HEK293 (cell line): ENCODE measurements around the gene PCBP2.

ENCODE experiments used
- CTCF ChIA-PET: fragments of 350-600 bp; formaldehyde crosslinking; extraction: SDS; loops from one replicate; lab custom pipeline; 2021; ENCODE audit warnings: antibody characterized with exemption; lab: Yijun Ruan, JAX
- POLR2A ChIA-PET: fragments of 300-600 bp; formaldehyde crosslinking; extraction: SDS; loops from one replicate; lab custom pipeline; 2020; ENCODE audit warnings: antibody characterized with exemption, inconsistent platforms; lab: Yijun Ruan, JAX
- H3K27ac ChIP-seq: fragments of 200-500 bp; sonication (Bioruptor generic); 2 replicates; pipeline ENCODE4 v1.5.1; 2014; ENCODE audit warnings: low read depth, low read length, control low read depth, inconsistent platforms; ENCODE audit errors: extremely low read depth
- H3K36me3 ChIP-seq, 2 experiments: fragments of 200-500 bp in 1 of 2; sonication (Bioruptor generic) in 1 of 2; 1 replicate in 1 of 2; 2 replicates in 1 of 2; pipeline ENCODE4 v1.5.1; 2014 to 2017; ENCODE audit warnings: inconsistent platforms in 2 of 2, low read length in 2 of 2; ENCODE audit not compliant: control insufficient read depth in 2 of 2, insufficient read depth in 1 of 2
- H3K4me1 ChIP-seq: fragments of 200-500 bp; sonication (Bioruptor generic); 2 replicates; pipeline ENCODE4 v1.5.1; 2014; ENCODE audit warnings: mild to moderate bottlenecking, low read length, inconsistent platforms; ENCODE audit not compliant: control insufficient read depth, insufficient read depth
- H3K4me3 ChIP-seq: 2 replicates; pipeline ENCODE4 v1.5.1; 2011; ENCODE audit warnings: low read depth, mild to moderate bottlenecking, control low read depth, low read length, moderate library complexity
- H3K9me3 ChIP-seq: fragments of 200-500 bp; sonication (Bioruptor generic); 2 replicates; pipeline ENCODE4 v1.5.1; 2014; ENCODE audit warnings: low read depth, low read length, inconsistent platforms; ENCODE audit not compliant: control insufficient read depth, insufficient read depth
- GLI2 ChIP-seq: fragments of 450-650 bp; formaldehyde crosslinking; IDR thresholded peaks from 2 replicates; pipeline ENCODE4; 2017; ENCODE audit warnings: missing biosample characterization, missing genetic modification characterization, low read depth, borderline replicate concordance
- GLIS1 ChIP-seq: fragments of 450-650 bp; formaldehyde crosslinking; IDR thresholded peaks from 2 replicates; pipeline ENCODE4 v1.5.1; 2016; ENCODE audit warnings: missing biosample characterization, missing genetic modification characterization
- HOXC10 ChIP-seq: sonication (generic); formaldehyde crosslinking; IDR thresholded peaks from 2 replicates; pipeline ENCODE4 v1.8.1; 2023; ENCODE audit warnings: mild to moderate bottlenecking, missing genetic modification reagents
- PRDM2 ChIP-seq: fragments of 450-650 bp; formaldehyde crosslinking; IDR thresholded peaks from 2 replicates; pipeline ENCODE4 v1.5.1; 2016; ENCODE audit warnings: missing biosample characterization, missing genetic modification characterization, borderline replicate concordance
- ZEB2 ChIP-seq: fragments of 450-650 bp; formaldehyde crosslinking; IDR thresholded peaks from 2 replicates; pipeline ENCODE4 v1.5.1; 2016; ENCODE audit warnings: missing biosample characterization, missing genetic modification characterization
- ZNF157 ChIP-seq: fragments of 450-650 bp; formaldehyde crosslinking; IDR thresholded peaks from 2 replicates; pipeline ENCODE4 v1.5.1; 2016; ENCODE audit warnings: missing biosample characterization, missing genetic modification characterization
- ZNF16 ChIP-seq: fragments of 450-650 bp; formaldehyde crosslinking; IDR thresholded peaks from 2 replicates; pipeline ENCODE4 v1.5.1; 2016; ENCODE audit warnings: low read depth, missing biosample characterization, missing genetic modification characterization
- ZNF2 ChIP-seq: fragments of 450-650 bp; formaldehyde crosslinking; IDR thresholded peaks from 2 replicates; pipeline ENCODE4 v1.5.1; 2016; ENCODE audit warnings: missing biosample characterization, missing genetic modification characterization
- ZNF311 ChIP-seq: fragments of 450-650 bp; formaldehyde crosslinking; IDR thresholded peaks from 2 replicates; pipeline ENCODE4 v1.5.1; 2017; ENCODE audit warnings: missing biosample characterization, missing genetic modification characterization, borderline replicate concordance
- ZNF324 ChIP-seq: fragments of 450-650 bp; formaldehyde crosslinking; IDR thresholded peaks from 2 replicates; pipeline ENCODE4 v1.5.1; 2016; ENCODE audit warnings: missing biosample characterization, missing genetic modification characterization
- ZNF350 ChIP-seq: fragments of 450-650 bp; formaldehyde crosslinking; IDR thresholded peaks from 2 replicates; pipeline ENCODE4 v1.5.0; 2017; ENCODE audit warnings: missing biosample characterization, mild to moderate bottlenecking, missing genetic modification characterization
- ZNF521 ChIP-seq: fragments of 450-650 bp; formaldehyde crosslinking; IDR thresholded peaks from 2 replicates; pipeline ENCODE4 v1.5.1; 2017; ENCODE audit warnings: missing biosample characterization, mild to moderate bottlenecking, missing genetic modification characterization
- ZNF596 ChIP-seq: fragments of 450-650 bp; IDR thresholded peaks from 2 replicates; pipeline ENCODE4 v1.5.0; 2018; ENCODE audit warnings: missing biosample characterization, mild to moderate bottlenecking, missing genetic modification characterization, moderate library complexity
- ZNF600 ChIP-seq: fragments of 450-650 bp; formaldehyde crosslinking; IDR thresholded peaks from 2 replicates; pipeline ENCODE4 v1.5.1; 2016; ENCODE audit warnings: missing biosample characterization, missing genetic modification characterization
- ZNF626 ChIP-seq: fragments of 450-650 bp; sonication (Bioruptor Pico); formaldehyde crosslinking; IDR thresholded peaks from 2 replicates; pipeline ENCODE4 v1.5.1; 2018; ENCODE audit warnings: missing biosample characterization, missing genetic modification characterization, inconsistent platforms
- ZNF629 ChIP-seq: fragments of 450-650 bp; formaldehyde crosslinking; IDR thresholded peaks from 2 replicates; pipeline ENCODE4 v1.5.1; 2017; ENCODE audit warnings: missing biosample characterization, missing genetic modification characterization
- ZNF645 ChIP-seq: fragments of 450-650 bp; formaldehyde crosslinking; IDR thresholded peaks from 2 replicates; pipeline ENCODE4; 2016; ENCODE audit warnings: missing biosample characterization, missing genetic modification characterization
- ZNF707 ChIP-seq: fragments of 450-650 bp; formaldehyde crosslinking; IDR thresholded peaks from 2 replicates; pipeline ENCODE4 v1.5.1; 2016; ENCODE audit warnings: missing biosample characterization, missing genetic modification characterization
- ZNF76 ChIP-seq: fragments of 450-650 bp; formaldehyde crosslinking; IDR thresholded peaks from 2 replicates; pipeline ENCODE4; 2016; ENCODE audit warnings: low read depth, missing biosample characterization, missing genetic modification characterization, borderline replicate concordance
- ZSCAN18 ChIP-seq: fragments of 450-650 bp; formaldehyde crosslinking; IDR thresholded peaks from 2 replicates; pipeline ENCODE4 v1.5.1; 2016; ENCODE audit warnings: missing biosample characterization, missing genetic modification characterization
- TF ChIP-seq, protein P1 (sequence below): fragments of 450-650 bp; formaldehyde crosslinking; IDR thresholded peaks from 2 replicates; pipeline ENCODE4 v1.5.1; 2016; ENCODE audit warnings: missing biosample characterization, missing genetic modification characterization
- TF ChIP-seq, protein P2 (sequence below): fragments of 450-650 bp; formaldehyde crosslinking; IDR thresholded peaks from 2 replicates; pipeline ENCODE4 v1.5.1; 2017; ENCODE audit warnings: missing biosample characterization, missing genetic modification characterization
- TF ChIP-seq, protein P3 (sequence below): fragments of 450-650 bp; formaldehyde crosslinking; IDR thresholded peaks from 2 replicates; pipeline ENCODE4 v1.5.1; 2016; ENCODE audit warnings: missing biosample characterization, missing genetic modification characterization, borderline replicate concordance

The PCBP2 gene

GRCh38 chr12:53474819-53475218 lies 22.9 kb downstream of the PCBP2 start:
- Histone ChIP-seq H3K4me3 (no peak overlapping the region), H3K4me1 (no peaks in the 10 kb centered on the region), H3K36me3 (peaks cover 93 to 98% of the 10 kb centered on the region in 2 experiments), H3K9me3 (no peaks in the 10 kb centered on the region), H3K27ac (no peak overlapping the region; the same call in 1 of the 2 replicates)
- ChIA-PET POLR2A (interaction anchor here (0.6 to 4.1 kb wide), 7 partner anchors 9 to 87 kb away, joined by 3 to 23 read pairs (median 3); partner anchors contain the start of gene TARBP2), CTCF (interaction anchor here (0.5 to 4.6 kb wide), 8 partner anchors 15 to 207 kb away, joined by 3 to 25 read pairs (median 4); partner anchors contain the start of gene AAAS)
- TF ChIP-seq ZEB2 (tag by site-specific recombination) = no peak
- no peak for TF ChIP-seq ZNF311
- TF ChIP-seq ZNF707 (tag by site-specific recombination) = no peak
- no peak for TF ChIP-seq ZNF645 (tag by site-specific recombination)
- TF ChIP-seq ZNF600 = peak; percentile 68; the same call in 1 of the 2 replicates
- no peak for TF ChIP-seq ZNF596 (tag by site-specific recombination)
- TF ChIP-seq ZNF157 (tag by site-specific recombination) = no peak
- TF ChIP-seq ZSCAN18 (tag by site-specific recombination) = no peak
- TF ChIP-seq GLIS1 (tag by site-specific recombination) = no peak
- TF ChIP-seq, protein P1, sequence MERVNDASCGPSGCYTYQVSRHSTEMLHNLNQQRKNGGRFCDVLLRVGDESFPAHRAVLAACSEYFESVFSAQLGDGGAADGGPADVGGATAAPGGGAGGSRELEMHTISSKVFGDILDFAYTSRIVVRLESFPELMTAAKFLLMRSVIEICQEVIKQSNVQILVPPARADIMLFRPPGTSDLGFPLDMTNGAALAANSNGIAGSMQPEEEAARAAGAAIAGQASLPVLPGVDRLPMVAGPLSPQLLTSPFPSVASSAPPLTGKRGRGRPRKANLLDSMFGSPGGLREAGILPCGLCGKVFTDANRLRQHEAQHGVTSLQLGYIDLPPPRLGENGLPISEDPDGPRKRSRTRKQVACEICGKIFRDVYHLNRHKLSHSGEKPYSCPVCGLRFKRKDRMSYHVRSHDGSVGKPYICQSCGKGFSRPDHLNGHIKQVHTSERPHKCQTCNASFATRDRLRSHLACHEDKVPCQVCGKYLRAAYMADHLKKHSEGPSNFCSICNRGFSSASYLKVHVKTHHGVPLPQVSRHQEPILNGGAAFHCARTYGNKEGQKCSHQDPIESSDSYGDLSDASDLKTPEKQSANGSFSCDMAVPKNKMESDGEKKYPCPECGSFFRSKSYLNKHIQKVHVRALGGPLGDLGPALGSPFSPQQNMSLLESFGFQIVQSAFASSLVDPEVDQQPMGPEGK (tag by site-specific recombination) = no peak
- no peak for TF ChIP-seq ZNF521 (tag by site-specific recombination)
- no peak for TF ChIP-seq ZNF324
- TF ChIP-seq PRDM2 = no peak
- no peak for TF ChIP-seq GLI2 (tag by site-specific recombination)
- TF ChIP-seq, protein P2, sequence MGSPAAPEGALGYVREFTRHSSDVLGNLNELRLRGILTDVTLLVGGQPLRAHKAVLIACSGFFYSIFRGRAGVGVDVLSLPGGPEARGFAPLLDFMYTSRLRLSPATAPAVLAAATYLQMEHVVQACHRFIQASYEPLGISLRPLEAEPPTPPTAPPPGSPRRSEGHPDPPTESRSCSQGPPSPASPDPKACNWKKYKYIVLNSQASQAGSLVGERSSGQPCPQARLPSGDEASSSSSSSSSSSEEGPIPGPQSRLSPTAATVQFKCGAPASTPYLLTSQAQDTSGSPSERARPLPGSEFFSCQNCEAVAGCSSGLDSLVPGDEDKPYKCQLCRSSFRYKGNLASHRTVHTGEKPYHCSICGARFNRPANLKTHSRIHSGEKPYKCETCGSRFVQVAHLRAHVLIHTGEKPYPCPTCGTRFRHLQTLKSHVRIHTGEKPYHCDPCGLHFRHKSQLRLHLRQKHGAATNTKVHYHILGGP (tag by site-specific recombination) = no peak
- no peak for TF ChIP-seq ZNF76
- no peak for TF ChIP-seq ZNF16 (tag by site-specific recombination)
- TF ChIP-seq ZNF626 (tag by site-specific recombination) = no peak
- no peak for TF ChIP-seq HOXC10 (CRISPR knock-in tag)
- TF ChIP-seq, protein P3, sequence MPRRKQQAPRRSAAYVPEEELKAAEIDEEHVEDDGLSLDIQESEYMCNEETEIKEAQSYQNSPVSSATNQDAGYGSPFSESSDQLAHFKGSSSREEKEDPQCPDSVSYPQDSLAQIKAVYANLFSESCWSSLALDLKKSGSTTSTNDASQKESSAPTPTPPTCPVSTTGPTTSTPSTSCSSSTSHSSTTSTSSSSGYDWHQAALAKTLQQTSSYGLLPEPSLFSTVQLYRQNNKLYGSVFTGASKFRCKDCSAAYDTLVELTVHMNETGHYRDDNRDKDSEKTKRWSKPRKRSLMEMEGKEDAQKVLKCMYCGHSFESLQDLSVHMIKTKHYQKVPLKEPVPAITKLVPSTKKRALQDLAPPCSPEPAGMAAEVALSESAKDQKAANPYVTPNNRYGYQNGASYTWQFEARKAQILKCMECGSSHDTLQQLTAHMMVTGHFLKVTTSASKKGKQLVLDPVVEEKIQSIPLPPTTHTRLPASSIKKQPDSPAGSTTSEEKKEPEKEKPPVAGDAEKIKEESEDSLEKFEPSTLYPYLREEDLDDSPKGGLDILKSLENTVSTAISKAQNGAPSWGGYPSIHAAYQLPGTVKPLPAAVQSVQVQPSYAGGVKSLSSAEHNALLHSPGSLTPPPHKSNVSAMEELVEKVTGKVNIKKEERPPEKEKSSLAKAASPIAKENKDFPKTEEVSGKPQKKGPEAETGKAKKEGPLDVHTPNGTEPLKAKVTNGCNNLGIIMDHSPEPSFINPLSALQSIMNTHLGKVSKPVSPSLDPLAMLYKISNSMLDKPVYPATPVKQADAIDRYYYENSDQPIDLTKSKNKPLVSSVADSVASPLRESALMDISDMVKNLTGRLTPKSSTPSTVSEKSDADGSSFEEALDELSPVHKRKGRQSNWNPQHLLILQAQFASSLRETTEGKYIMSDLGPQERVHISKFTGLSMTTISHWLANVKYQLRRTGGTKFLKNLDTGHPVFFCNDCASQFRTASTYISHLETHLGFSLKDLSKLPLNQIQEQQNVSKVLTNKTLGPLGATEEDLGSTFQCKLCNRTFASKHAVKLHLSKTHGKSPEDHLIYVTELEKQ (tag by site-specific recombination) = no peak
- TF ChIP-seq ZNF2 = no peak
- no peak for TF ChIP-seq ZNF629 (tag by site-specific recombination)
- no peak for TF ChIP-seq ZNF350 (tag by site-specific recombination)
